HT1080 (cell line): ENCODE results near the gene TP53AIP1. TPM values are rescaled to one million over a fixed set of nuclear protein-coding genes. Genes with fewer than 3 reads are reported as not detected.
"Not testable (repeated sequence)": the region's sequence is repeated elsewhere in the genome, so short reads cannot be mapped to it uniquely, and the experiment has no call there.

ENCODE experiments used
- DNase-seq: peaks from one replicate; pipeline ENCODE4 v3.0.0-alpha.2; 2015; ENCODE audit warnings: low read depth
- total RNA-seq: library from RNA; depleted of rRNA; stranded (reverse); fragments of >200 nt; shearing (Covaris generic); gene quantifications from 2 replicates; pipeline ENCODE4 v1.2.3, GENCODE V29; 2014

The TP53AIP1 gene
- total RNA-seq, 1 experiment from 2014 or later = not detected

- no peak for DNase-seq
Observed at GRCh38 chr11:128926000-128926399, 16.7 kb downstream of the TP53AIP1 start.

GRCh38 chr11:128925250-128925600, 17.4 kb downstream of the TP53AIP1 start:
- no peak for DNase-seq

GRCh38 chr11:128924510-128925249, 18.0 kb downstream of the TP53AIP1 start:
- DNase-seq = no peak

- no peak for DNase-seq
Observed at GRCh38 chr11:128924104-128924503, 18.6 kb downstream of the TP53AIP1 start.

- DNase-seq = no peak
Observed at GRCh38 chr11:128921793-128922192, 20.9 kb downstream of the TP53AIP1 start.

- DNase-seq = no peak
Observed at GRCh38 chr11:128920666-128921065, 22.0 kb downstream of the TP53AIP1 start.

- not testable (repeated sequence) for DNase-seq
Observed at GRCh38 chr11:128919635-128920034, 23.0 kb downstream of the TP53AIP1 start.

- no peak for DNase-seq
Observed at GRCh38 chr11:128919216-128919615, 23.5 kb downstream of the TP53AIP1 start.

- DNase-seq = no peak
Observed at GRCh38 chr11:128917144-128917724, 25.4 kb downstream of the TP53AIP1 start.

- DNase-seq = no peak
Observed at GRCh38 chr11:128916681-128917080, 26.0 kb downstream of the TP53AIP1 start.

GRCh38 chr11:128916037-128916572, 26.6 kb downstream of the TP53AIP1 start:
- no peak for DNase-seq

- DNase-seq = no peak
Observed at GRCh38 chr11:128915149-128915521, 27.5 kb downstream of the TP53AIP1 start.

GRCh38 chr11:128914216-128915148, 28.2 kb downstream of the TP53AIP1 start:
- DNase-seq = no peak

GRCh38 chr11:128913806-128914205, 28.9 kb downstream of the TP53AIP1 start:
- DNase-seq = no peak

- DNase-seq = no peak
Observed at GRCh38 chr11:128911701-128912100, 31.0 kb downstream of the TP53AIP1 start.

- DNase-seq = no peak
Observed at GRCh38 chr11:128911239-128911638, 31.4 kb downstream of the TP53AIP1 start.

- DNase-seq = no peak
Observed at GRCh38 chr11:128910576-128910975, 32.1 kb downstream of the TP53AIP1 start.

- DNase-seq = no peak
Observed at GRCh38 chr11:128909438-128910125, 33.1 kb downstream of the TP53AIP1 start.

GRCh38 chr11:128908391-128909246, 34.1 kb downstream of the TP53AIP1 start:
- peak; percentile 81 for DNase-seq

- DNase-seq = no peak
Observed at GRCh38 chr11:128907585-128907984, 35.1 kb downstream of the TP53AIP1 start.
